ENCODE results near the gene PASD1.
A peak's percentile ranks its signal among the peaks of the same experiment; 100 is the strongest.

Gene PASD1

DNA sequence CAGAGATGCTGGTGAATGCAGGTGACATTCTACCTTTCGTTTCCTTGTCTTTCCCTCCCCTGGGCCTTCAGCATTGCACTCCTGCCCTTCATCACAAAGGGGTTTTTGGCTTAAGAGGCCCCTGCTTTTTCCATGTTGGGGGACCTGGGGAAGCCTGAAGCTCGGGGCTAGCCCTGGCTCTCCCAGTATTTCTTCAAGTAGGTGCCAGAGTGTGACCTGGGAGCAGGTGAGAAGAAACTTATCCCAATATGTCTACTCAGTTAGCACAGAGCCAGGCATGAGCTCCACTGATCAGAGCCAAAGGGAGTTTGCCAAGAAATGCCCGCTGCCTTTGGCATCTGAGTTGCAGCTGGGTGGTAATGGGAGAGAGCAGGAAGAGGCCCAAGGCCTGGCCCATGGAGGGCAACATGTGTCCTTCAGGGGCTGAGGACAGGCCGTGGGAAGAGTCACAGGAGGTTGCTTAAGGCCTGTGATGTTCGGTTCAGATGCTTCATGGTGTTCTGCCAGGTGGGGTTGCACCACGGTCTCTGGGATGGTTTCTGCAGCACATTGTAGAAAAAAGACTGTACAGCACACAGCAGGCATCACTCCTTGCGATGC is 139.4 kb downstream of the PASD1 start:
- DNase-seq: no peak

DNA sequence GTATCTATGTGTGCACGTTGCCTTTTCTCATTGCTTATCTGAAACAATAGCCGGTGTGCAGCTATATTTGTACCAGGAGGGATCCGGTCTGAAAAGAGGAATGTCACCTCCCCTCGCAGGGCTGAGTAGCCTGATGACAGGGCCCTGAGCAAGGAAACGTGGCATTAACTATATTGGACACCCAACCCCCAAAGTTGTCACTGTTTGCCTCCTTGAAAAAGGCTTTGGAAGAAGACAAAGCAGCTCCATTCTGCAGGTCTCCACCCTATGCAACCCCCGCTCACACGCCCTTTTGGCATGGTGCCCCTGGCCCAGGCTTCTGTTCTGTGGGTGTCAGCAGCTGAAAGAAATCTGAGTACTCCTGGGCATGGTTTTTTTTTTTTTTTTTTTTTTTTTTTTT is 140.0 kb downstream of the PASD1 start:
- no peak for DNase-seq

DNA sequence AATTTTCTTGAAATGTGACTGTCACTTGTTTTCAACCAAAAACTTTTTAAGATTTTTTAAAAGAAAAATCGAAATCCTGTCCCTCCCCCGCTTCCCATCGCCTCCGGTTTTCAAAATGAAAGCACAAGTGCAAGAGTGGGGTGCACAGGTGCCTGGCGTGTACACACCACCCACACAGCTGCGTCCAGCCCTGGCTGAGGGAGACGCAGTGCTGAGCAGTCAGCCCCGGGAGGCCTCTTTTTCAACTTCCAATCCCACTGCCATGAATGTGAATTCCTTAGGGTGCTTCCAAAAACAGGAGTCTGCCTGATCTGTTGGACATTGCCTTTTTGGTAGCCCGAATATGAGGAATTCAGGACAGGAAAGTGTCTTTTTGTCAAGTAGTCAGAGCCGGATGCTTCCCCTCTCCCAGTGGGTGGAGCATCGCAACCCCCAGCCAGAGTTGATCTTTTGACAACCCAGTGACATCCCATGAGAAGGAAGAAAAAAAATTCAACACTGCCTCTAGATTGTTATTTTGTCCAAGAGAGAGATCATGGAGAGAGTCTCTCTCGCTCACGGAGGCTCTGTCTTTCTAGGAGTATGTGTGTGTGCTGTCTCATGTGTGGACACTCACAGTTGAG is 140.7 kb downstream of the PASD1 start:
- no peak for DNase-seq

DNA sequence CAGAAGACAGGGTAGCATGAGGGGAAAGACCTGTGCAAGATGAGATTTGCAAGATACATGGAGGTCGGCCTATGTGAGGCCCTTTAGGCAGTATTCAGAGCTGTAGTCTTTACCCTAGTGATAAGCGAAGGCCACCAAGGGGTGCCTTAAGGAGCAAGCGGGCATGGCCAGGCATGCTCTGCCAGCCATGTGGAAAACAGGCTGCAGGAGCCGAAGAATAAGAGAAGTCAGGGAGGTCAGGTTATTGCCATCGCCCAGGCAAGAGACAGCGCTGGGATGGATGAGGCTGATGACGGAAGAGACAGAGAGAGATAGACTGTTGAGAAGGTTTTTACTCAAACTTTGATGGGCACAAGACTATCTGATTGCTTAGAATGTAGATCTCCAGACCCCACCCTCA is 145.3 kb downstream of the PASD1 start:
- no peak for DNase-seq

DNA sequence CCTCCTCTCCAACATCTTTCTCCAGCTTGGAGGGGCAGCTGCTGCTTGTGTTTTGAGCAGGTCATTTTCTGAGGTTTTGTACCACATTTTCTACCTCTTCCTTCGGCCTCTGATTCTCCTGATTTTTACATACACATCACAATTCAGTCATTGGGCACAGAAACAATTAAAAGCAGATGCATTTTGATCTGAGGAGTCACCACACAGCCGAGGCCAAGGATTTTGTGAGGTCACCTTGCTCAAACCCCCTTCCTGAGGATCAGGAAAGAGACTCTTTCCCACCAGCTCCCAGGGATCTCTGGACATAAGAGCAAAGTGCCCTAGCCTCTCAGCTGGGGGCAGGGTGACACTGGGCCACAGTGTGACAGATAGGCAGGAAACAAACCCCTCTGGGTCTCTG is 147.0 kb downstream of the PASD1 start:
- no peak for DNase-seq

DNA sequence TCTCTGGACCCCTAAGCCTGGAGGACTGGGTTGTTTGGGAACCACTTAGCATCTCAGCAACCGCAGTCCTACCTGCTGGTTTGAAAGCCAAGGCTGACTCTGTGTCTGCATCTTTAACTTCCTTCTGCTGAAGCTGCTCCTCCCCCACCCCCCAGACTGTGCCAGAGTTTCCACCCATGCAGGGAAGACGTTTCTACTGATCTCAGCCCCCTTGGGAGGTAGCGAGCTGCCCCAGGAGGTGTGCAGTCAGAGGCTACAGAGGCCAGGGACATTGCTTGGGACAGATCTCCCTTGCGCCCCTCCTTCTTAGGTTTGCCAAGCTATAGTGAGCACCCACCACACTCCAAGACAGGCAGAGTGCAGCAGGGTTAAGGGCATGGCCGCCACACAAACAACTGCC is 147.7 kb downstream of the PASD1 start:
- DNase-seq: no peak

DNA sequence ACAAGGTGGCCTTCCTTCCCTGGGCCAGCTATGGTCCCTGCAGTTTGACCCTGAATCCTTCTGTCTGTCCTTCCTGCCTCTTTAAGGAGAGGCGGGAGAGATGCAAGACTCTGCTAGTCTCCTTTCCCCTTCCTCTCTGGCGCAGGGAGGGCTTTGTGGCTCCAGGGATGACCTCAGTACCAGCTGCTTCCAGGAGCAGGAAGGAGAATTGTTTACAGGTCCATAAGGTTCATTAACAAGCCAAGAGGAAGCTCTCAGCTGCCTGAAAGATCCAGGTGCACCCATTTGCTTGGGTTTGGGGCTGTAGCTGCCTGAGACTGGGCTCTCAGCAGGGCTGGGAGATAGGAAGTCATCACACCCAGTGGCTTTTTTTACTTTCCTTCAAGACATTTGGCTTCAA is 148.3 kb downstream of the PASD1 start:
- peak; percentile 23 for DNase-seq

DNA sequence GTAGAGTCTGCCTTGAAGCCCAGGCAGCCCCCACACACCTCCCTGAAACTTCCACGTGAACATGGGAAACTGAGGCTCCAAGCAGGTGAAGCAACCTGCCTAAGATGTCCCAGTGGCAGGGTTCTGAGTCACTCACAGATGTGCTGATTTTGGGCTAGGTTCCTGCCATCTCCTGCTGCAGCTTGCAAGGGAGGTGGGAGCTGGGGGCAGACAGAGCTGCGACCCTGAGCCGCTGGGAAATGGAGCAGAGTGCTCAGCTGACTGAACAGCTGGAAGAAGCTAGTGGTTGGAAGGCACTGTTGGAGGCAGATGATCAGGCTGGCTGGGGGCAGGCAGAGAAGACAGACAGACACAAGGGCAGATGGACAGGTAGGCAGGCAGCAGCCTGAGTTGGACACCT is 148.8 kb downstream of the PASD1 start:
- DNase-seq: no peak

DNA sequence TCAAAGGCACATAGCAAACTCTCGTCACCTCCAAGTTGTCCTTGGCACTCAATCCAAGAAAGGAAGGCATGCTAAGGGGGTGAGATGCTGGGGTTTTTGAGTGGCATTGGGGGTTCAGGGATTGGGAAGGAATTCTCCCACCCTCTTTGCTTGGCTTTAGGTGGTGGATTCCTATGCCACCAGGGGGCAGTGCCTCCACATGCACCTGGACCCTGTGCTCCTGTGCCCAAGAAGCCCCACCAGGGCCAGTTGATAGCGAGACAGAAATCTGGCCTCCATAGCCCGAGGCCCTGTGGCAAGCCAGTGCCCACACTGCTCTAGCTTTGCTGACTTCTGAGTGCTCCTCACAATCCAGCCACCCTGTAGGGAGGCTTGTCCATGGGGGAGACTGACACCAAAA is 150.4 kb downstream of the PASD1 start:
- DNase-seq: no peak

DNA sequence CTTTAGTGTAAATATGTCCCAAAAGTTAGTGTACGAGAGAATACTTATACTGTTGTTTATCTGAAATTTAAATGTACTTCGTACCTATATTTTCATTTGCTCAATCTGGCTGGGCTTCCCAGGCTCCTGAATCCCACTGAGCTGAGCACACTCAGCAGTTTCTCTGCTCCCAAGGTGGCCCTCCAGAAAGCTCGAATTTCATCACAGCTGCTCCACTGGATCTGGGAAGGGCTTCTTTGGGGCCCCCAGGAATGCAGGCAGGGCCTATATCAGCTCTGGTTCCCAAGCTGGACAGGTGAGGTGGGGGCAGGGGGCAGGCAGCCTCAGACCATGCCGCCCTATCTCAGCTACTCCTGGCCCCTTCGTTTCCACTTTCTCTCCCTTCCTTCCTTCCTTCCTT is 150.9 kb downstream of the PASD1 start:
- no peak for DNase-seq

DNA sequence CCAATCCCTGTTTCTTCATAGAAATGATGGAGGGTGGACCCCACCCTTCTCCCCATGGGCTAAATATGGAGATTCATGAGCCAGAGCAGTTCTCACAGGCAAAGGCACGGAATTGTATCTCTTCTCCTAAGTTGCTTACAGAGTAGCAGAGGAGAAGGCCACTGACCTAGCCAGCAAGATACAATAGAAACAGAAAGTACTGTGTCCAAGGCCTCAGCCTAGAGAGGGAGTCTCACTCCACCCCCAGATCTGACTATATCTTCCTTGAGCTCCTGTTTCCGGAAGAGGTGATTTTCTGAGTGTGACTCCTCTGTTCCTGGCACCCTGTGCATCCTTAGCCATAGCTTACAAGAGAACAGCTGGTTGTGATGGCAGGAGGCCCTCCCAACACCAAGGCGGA is 152.3 kb downstream of the PASD1 start, which contains the start of gene FATE1:
Gene FATE1 (plus strand): TSS at position 284 of the 400 bp plus-strand sequence. CDS start 85 bp downstream, at position 369.
- DNase-seq: no peak

DNA sequence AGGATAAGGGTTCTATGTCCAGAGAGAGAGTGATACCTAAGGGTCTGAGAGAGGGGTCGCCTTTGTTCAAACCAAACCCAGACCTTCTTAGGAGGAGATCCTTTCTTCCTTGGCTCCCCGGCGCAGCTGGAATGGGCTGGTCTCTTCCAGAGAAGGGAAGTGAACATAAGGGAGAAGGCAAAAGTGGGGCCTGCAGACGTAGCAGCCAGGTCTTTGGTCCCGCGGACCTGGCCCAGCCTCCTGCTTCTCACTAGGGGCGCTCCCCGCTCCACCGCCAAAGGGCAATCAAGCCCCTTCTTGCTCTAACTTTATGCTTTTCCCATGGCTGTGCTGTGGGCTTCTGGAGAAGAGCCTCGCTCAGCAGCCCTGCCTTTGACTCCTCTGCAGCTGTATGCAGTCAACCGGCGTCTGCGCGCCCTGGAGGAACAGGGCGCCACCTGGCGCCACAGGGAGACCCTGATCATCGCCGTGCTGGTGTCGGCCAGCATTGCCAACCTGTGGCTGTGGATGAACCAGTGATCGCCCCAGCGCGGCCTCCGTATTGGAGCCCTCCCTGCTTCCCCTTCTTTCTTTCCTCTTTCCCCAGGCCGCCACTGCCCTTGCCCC is 158.9 kb downstream of the PASD1 start:
- DNase-seq: peak; percentile 46

DNA sequence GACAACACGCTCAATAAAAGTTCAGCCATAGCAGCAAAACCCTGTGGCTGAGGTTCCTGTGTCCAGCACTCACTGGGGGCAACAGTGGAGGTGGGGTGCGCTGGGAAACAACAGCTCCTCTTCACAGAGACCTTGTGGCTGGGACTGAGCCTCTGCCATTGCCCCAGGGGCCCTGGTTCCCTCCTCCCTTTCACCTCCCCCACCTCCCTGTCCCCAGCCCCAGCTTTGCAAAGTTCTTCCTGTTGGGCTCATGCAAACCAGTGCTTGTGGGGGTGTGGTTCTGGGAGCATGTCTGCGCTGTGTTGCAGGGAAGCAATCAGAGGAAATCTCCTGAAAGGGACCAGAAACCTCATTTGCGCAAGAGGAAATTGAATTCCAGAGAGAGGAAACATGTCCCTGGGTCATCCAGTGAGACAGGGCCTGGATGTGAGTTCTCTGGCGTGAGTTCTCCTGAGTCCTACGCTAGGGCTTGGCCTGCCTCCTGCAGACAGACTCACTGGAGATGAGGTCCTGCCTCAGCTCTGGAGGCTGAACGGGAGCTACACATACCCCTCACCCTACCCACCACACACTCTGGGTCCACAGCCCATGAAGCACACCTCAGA is 159.8 kb downstream of the PASD1 start:
- DNase-seq: no peak

DNA sequence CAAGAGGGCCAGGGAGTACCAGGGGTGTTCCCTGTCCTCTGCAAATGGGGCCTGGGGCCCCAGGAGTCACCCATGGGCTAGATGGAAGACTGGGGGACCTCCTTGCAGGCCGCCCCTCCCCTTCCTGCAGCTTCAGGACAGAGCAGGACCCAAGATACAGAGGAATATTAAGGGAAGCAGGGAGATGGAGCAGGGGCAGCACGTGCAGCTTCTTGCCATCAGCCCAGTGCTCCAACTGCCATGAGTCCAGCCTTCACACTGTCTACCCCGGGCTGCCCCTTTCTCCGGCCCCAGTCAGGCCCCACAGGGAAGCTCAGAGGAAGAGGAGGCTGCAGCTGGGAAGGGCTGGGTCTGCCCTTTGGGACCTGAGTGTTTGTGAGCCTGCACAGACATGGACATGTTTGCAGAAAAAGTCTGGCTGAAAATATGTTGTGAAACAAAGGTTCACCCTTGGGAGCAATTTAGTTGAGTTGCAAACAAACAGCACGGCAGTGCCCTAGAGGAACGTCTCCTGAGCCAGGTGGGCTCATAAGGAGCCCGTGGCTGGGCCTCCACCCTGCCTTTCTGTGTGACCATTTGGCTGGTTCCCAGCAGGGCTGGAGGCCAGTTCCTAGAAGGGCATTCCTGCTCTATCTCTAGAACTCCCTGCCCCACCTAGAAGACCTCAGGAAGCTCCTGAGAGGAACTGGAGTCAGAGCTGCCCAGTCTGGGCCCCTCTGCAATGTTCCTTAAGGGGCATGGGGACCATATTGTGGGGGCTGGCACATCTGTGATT is 161.3 kb downstream of the PASD1 start:
- no peak for DNase-seq

DNA sequence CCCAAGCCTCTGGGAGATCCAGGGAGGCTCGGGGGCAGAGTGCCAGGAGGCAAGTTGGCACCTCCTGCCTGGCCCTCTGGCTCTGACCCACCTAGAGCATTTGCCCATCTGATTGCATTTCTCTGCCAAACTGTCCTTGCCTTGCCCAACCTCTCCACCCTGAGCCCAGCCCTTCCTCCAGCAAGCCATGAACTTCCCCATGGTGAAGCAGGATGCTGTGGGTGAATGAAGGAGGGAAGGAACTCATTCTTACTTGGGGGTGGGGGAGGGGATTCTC is 161.8 kb downstream of the PASD1 start:
- no peak for DNase-seq

Measured in NCI-H774 (cell line).